Measurements from ENCODE around the gene CDT1.

The CDT1 gene

GRCh38 chr16:88815901-88816589, 12.5 kb downstream of the CDT1 start:
- peak; percentile 97 for TF ChIP-seq CTCF (IDR thresholded peaks at IDR 0.05; ENCODE audit: borderline replicate concordance, insufficient read depth, low read depth, low read length)
- no peak overlapping the region for H3K4me3 ChIP-seq (ENCODE audit: low read depth, low read length)

- no peak overlapping the region for H3K4me3 ChIP-seq (ENCODE audit: low read depth, low read length)
- TF ChIP-seq CTCF (IDR thresholded peaks at IDR 0.05; ENCODE audit: borderline replicate concordance, insufficient read depth, low read depth, low read length), result no peak
These were observed 13.3 kb downstream of the CDT1 start for GRCh38 chr16:88816736-88817535.

GRCh38 chr16:88817785-88818574, 14.4 kb downstream of the CDT1 start:
- TF ChIP-seq CTCF (IDR thresholded peaks at IDR 0.05; ENCODE audit: borderline replicate concordance, insufficient read depth, low read depth, low read length), result no peak
- no peak overlapping the region for H3K4me3 ChIP-seq (ENCODE audit: low read depth, low read length)

GRCh38 chr16:88818575-88818874, 14.9 kb downstream of the CDT1 start:
- H3K4me3 ChIP-seq (ENCODE audit: low read depth, low read length), result no peak overlapping the region
- TF ChIP-seq CTCF (IDR thresholded peaks at IDR 0.05; ENCODE audit: borderline replicate concordance, insufficient read depth, low read depth, low read length), result no peak

GRCh38 chr16:88819126-88819525, 15.5 kb downstream of the CDT1 start:
- no peak overlapping the region for H3K4me3 ChIP-seq (ENCODE audit: low read depth, low read length)
- no peak for TF ChIP-seq CTCF (IDR thresholded peaks at IDR 0.05; ENCODE audit: borderline replicate concordance, insufficient read depth, low read depth, low read length)

- no peak overlapping the region for H3K4me3 ChIP-seq (ENCODE audit: low read depth, low read length)
- no peak for TF ChIP-seq CTCF (IDR thresholded peaks at IDR 0.05; ENCODE audit: borderline replicate concordance, insufficient read depth, low read depth, low read length)
These were observed 16.9 kb downstream of the CDT1 start for GRCh38 chr16:88820385-88821025.
